HUES64 (cell line): ENCODE data around the gene SLC12A9.

ENCODE experiments used
- H3K27ac ChIP-seq: 2 replicates; pipeline ENCODE4 v1.7.0; 2013; ENCODE audit warnings: low read depth, low read length, inconsistent platforms
- H3K27me3 ChIP-seq: 2 replicates; pipeline ENCODE4 v1.6.1; 2013; ENCODE audit warnings: mild to moderate bottlenecking, low read length; ENCODE audit not compliant: insufficient read depth
- H3K36me3 ChIP-seq: 2 replicates; pipeline ENCODE4 v1.6.1; 2013; ENCODE audit warnings: mild to moderate bottlenecking, low read length; ENCODE audit not compliant: insufficient read depth
- H3K4me1 ChIP-seq: 2 replicates; pipeline ENCODE4 v1.6.1; 2013; ENCODE audit warnings: mild to moderate bottlenecking, low read length, moderate library complexity; ENCODE audit not compliant: insufficient read depth
- H3K4me3 ChIP-seq: 2 replicates; pipeline ENCODE4 v1.5.1; 2013; ENCODE audit warnings: mild to moderate bottlenecking, low read length, moderate library complexity
- H3K9ac ChIP-seq: 2 replicates; pipeline ENCODE4 v1.6.1; 2013; ENCODE audit warnings: mild to moderate bottlenecking, low read depth, low read length
- H3K9me3 ChIP-seq: 2 replicates; pipeline ENCODE4 v1.6.1; 2013; ENCODE audit warnings: low read depth, low read length; ENCODE audit not compliant: insufficient read depth
- WGBS: fragments of 150-250, 120-280 bp; methylation state at CpG from one replicate; pipeline ENCODE4 v1.1.7; 2013; ENCODE audit warnings: missing lambda C conversion rate; 5-methylcytosine and 5-hydroxymethylcytosine counted together

SLC12A9 gene

GRCh38 chr7:100817097-100817496 lies 35.4 kb upstream of the SLC12A9 start:
- Histone ChIP-seq H3K4me3 (no peak overlapping the region), H3K9me3 (no peaks in the 10 kb centered on the region), H3K9ac (no peak overlapping the region), H3K36me3 (peaks cover 97% of the 10 kb centered on the region), H3K4me1 (no peaks in the 10 kb centered on the region), H3K27me3 (no peaks in the 10 kb centered on the region), H3K27ac (no peak overlapping the region)
- 98% methylated on average over 19 of the region's 19 CpGs for WGBS

DNA sequence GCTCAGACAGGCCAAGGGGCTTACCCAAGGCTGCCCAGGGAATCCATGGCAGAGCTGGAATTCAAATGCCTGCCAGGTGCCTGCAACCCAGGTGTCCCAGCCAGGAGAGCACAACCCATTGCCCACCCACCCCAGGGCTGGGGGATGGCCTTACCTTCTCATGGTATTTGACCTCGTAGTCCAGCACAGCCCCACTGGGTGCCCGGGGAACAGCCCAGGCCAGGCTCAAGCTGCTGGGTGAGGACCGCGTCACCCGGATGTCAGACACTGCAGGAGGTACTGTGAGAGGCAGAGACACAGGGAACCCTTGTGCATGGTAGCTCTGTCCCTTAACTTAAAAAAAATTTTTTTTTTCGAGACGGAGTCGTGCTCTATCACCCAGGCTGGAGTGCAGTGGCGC lies 34.1 kb upstream of the SLC12A9 start:
- Histone ChIP-seq H3K4me3 (no peak overlapping the region), H3K27me3 (no peaks in the 10 kb centered on the region), H3K36me3 (peaks cover 97% of the 10 kb centered on the region), H3K9me3 (no peaks in the 10 kb centered on the region), H3K4me1 (no peaks in the 10 kb centered on the region), H3K27ac (no peak overlapping the region), H3K9ac (no peak overlapping the region)
- 93% methylated on average over 9 of the region's 9 CpGs for WGBS

GRCh38 chr7:100818825-100819224 lies 33.7 kb upstream of the SLC12A9 start:
- WGBS = 89% methylated on average over 6 of the region's 6 CpGs
- H3K27ac ChIP-seq = no peak overlapping the region

GRCh38 chr7:100819586-100819985 lies 32.9 kb upstream of the SLC12A9 start:
- WGBS = 96% methylated on average over 23 of the region's 23 CpGs
- Histone ChIP-seq H3K9me3 (no peaks in the 10 kb centered on the region), H3K9ac (no peak overlapping the region), H3K36me3 (peaks cover 95% of the 10 kb centered on the region), H3K27ac (no peak overlapping the region), H3K4me1 (no peaks in the 10 kb centered on the region), H3K4me3 (no peak overlapping the region), H3K27me3 (no peaks in the 10 kb centered on the region)

More at GRCh38 chr7:100818825-100819224, 33.7 kb upstream of the SLC12A9 start:
- H3K4me1 ChIP-seq = no peaks in the 10 kb centered on the region
- no peaks in the 10 kb centered on the region for H3K27me3 ChIP-seq
- H3K9ac ChIP-seq = no peak overlapping the region
- no peaks in the 10 kb centered on the region for H3K9me3 ChIP-seq
- no peak overlapping the region for H3K4me3 ChIP-seq
- H3K36me3 ChIP-seq = peaks cover 97% of the 10 kb centered on the region

- 96% methylated on average over 41 of the region's 43 CpGs for WGBS
- H3K27me3 ChIP-seq = no peaks in the 10 kb centered on the region
- no peak overlapping the region for H3K4me3 ChIP-seq
- H3K27ac ChIP-seq = no peak overlapping the region
- H3K4me1 ChIP-seq = peaks cover 3% of the 10 kb centered on the region; the same call in 1 of the 2 replicates
- H3K9me3 ChIP-seq = no peaks in the 10 kb centered on the region
- no peak overlapping the region for H3K9ac ChIP-seq
- peaks cover 67% of the 10 kb centered on the region for H3K36me3 ChIP-seq
These were observed 30.0 kb upstream of the SLC12A9 start for GRCh38 chr7:100822236-100823139.

- no peaks in the 10 kb centered on the region for H3K27me3 ChIP-seq
- 88% methylated on average over 7 of the region's 7 CpGs for WGBS
- H3K36me3 ChIP-seq = peaks cover 62% of the 10 kb centered on the region
- no peak overlapping the region for H3K9ac ChIP-seq
- no peaks in the 10 kb centered on the region for H3K9me3 ChIP-seq
- no peak overlapping the region for H3K4me3 ChIP-seq
- H3K27ac ChIP-seq = no peak overlapping the region
- peaks cover 3% of the 10 kb centered on the region; the same call in 1 of the 2 replicates for H3K4me1 ChIP-seq
These were observed 29.4 kb upstream of the SLC12A9 start for GRCh38 chr7:100823140-100823525.

DNA sequence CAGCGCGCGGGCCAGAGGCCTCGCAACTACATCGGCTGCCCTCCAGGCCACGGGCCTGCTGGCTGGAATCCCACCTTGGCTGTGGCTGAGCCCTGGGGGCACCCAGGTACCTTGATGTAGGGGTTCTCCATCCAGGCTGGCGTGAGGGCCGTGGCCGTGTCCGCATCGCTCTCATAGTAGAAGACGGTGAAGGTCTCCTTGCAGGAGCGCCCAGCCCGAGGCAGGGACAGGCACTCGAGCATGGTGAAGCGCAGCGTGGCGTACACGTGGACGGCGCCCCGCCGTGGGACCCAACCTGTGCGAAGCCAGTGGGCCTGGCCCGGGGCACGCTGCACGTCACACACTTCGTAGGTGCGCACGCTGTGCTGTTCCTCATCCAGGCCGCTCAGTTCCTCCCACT lies 29.0 kb upstream of the SLC12A9 start:
- WGBS = 96% methylated on average over 31 of the region's 31 CpGs
- H3K27me3 ChIP-seq = no peaks in the 10 kb centered on the region
- no peaks in the 10 kb centered on the region for H3K9me3 ChIP-seq

DNA sequence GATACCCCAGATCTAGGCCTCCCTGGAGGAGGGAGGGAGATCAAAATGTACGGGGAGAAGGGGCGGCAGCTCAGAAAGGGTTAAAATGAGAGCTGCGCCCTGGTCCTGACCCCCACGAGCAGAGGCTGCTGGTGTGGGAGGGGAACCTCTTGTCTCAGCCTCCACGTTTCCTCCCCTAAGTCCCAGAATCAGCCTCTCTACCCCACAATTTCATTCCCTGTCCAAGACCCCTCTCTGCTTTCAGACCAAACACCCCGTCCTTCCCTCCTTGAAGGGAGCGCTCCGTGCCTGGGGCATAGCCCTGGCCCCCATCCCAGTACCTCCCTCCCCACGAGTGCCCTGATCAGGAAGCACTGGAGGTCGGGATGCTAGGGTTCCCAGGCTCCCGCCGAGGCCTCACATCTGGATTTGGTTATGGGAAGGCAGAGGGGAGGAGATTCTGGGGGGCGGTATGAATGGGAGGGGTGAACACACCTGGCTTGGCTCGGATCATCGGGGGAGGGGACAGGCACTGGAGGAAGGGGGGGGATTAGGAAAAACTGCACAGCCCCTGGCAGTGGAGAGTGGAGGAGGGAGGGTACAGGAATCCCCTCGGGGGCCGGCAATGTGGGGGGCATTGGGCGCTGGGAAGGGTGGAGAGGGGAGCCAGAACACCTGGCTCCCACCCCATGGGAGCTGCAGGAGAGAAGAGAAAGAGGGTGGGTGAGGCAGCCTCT lies 27.9 kb upstream of the SLC12A9 start:
- peak overlapping the region; percentile 81 for H3K4me3 ChIP-seq
- H3K27ac ChIP-seq = no peak overlapping the region
- no peaks in the 10 kb centered on the region for H3K9me3 ChIP-seq
- H3K27me3 ChIP-seq = no peaks in the 10 kb centered on the region
- peaks cover 47% of the 10 kb centered on the region for H3K36me3 ChIP-seq
- 75% methylated on average over 18 of the region's 18 CpGs for WGBS
- H3K4me1 ChIP-seq = peaks cover 3% of the 10 kb centered on the region; the same call in 1 of the 2 replicates
- H3K9ac ChIP-seq = peak overlapping the region; percentile 81

More for the DNA sequence above, 29.0 kb upstream of the SLC12A9 start:
- Histone ChIP-seq H3K27ac (no peak overlapping the region), H3K9ac (no peak overlapping the region), H3K36me3 (peaks cover 58% of the 10 kb centered on the region), H3K4me1 (peaks cover 3% of the 10 kb centered on the region; the same call in 1 of the 2 replicates), H3K4me3 (no peak overlapping the region)

GRCh38 chr7:100825215-100825671 lies 27.3 kb upstream of the SLC12A9 start:
- H3K4me3 ChIP-seq = peak overlapping the region; percentile 81
- no peak overlapping the region for H3K27ac ChIP-seq
- peaks cover 41% of the 10 kb centered on the region for H3K36me3 ChIP-seq
- peaks cover 3% of the 10 kb centered on the region; the same call in 1 of the 2 replicates for H3K4me1 ChIP-seq
- H3K9me3 ChIP-seq = no peaks in the 10 kb centered on the region
- no peaks in the 10 kb centered on the region for H3K27me3 ChIP-seq
- H3K9ac ChIP-seq = peak overlapping the region; percentile 81; the same call in 1 of the 2 replicates
- 26% methylated on average over 16 of the region's 16 CpGs for WGBS

DNA sequence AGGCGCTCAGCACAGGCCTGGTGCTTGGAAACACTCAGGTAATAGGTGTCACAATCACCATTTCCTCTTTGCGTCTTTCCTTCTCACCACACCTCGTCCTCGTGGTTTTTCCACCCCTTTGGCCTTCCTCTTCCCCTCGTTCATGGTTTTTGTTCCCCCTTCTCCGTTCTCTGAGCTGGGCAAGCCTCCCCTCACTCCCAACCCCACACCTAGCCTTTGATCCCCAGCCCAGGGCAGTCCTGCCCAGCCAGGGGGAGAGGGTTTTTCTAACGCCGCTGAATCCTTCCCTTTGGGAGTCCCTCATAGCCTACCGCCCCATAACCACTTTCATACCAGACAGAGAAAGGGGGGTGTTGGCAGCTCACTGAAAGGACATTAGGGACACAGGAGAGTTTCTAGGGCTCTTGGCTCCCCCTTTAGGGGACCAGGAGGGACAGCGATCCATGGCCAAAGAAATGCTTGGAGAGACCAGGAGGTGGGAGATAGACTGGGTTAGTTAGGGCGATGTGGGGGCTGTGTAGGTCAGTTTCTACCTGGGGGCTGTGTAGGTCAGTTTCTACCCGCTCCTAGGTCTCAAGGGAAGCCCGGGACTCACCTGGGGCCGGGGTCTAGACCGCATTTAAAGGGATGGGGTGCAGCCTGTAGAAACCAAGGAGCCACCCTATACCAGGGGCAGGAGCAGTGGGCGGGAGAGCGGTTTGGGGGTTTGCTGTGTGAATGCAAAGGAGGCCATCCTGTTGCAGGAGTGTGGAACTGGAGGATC lies 26.6 kb upstream of the SLC12A9 start:
- Histone ChIP-seq H3K27ac (no peak overlapping the region), H3K4me3 (peak overlapping the region; percentile 81), H3K9ac (peak overlapping the region; percentile 81), H3K9me3 (no peaks in the 10 kb centered on the region), H3K36me3 (peaks cover 34% of the 10 kb centered on the region), H3K4me1 (peaks cover 3% of the 10 kb centered on the region; the same call in 1 of the 2 replicates), H3K27me3 (no peaks in the 10 kb centered on the region)
- WGBS = 8% methylated on average over 14 of the region's 17 CpGs
